ENCODE data around the gene HHEX. TPM values are rescaled to one million over a fixed set of nuclear protein-coding genes. Genes with fewer than 3 reads are reported as not detected.

Gene HHEX
- total and polyA plus RNA-seq, 2 of the 4 experiments (the other 2 are of a cell fraction): 2.3 to 7.7 TPM

DNA sequence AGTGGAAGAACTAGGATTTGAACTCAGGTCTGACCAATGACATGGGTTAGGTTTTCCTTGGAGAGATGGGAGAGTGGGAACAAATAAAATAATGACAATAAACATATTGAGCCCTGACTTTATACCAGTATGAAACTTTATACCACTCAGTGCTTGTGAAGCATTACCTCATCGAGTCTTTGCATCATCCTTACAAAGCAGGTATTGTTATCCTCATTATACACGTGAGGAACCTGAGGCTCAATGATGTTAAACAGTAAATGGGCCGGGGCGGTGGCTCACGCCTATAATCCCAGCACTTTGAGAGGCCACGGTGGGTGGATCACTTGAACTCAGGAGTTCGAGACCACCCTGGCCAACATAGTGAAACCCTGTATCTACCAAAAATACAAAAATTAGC is 47.7 kb downstream of the HHEX start:
- no peak overlapping the region for H2AK9ac ChIP-seq (replicated peaks; ENCODE audit: low read depth, low read length, poor library complexity)
- H3K4ac ChIP-seq (ENCODE audit: low read depth, low read length): no peak overlapping the region
- ATAC-seq (ENCODE audit: low read depth) (no peak), DNase-seq (no peak)
- dilution Hi-C loops (cut with HindIII; ENCODE audit: low sequenced_read_pairs, unreplicated experiment): no loop called here
- ChIA-PET POLR2A (ENCODE audit: unreplicated experiment) (no interaction called here), CTCF (no interaction called here)
- no peaks in the 10 kb centered on the region for H3K36me3 ChIP-seq (ENCODE audit: control insufficient read depth, insufficient read depth, low read length)
- no peak overlapping the region for H2BK20ac ChIP-seq (ENCODE audit: low read depth, low read length)
- no peak overlapping the region for H4K5ac ChIP-seq (ENCODE audit: low read depth, low read length)
- intact Hi-C loops (cut with micrococcal nuclease): no loop called here
- WGBS, 2 experiments (ENCODE audit: extremely low coverage in 2 of 2, insufficient read length in 1 of 2): 85% methylated on average over 2 of the region's 7 CpGs; no CpG with 5 or more reads in 1 of the 2 experiments
- in situ Hi-C loops (cut with MboI; ENCODE audit: low sequenced_read_pairs): no loop called here
- no peak overlapping the region for H2AFZ ChIP-seq (replicated peaks; ENCODE audit: low read length, poor library complexity)
- no peak overlapping the region for H3K4me2 ChIP-seq (ENCODE audit: low read depth, low read length)
- no peak overlapping the region for H3K14ac ChIP-seq (replicated peaks; ENCODE audit: low read depth, low read length)
- no peak overlapping the region for H3K27ac ChIP-seq (ENCODE audit: insufficient read depth, low read length)
- H3K9me3 ChIP-seq (ENCODE audit: control insufficient read depth, insufficient read depth, low read length): no peaks in the 10 kb centered on the region
- H4K20me1 ChIP-seq (ENCODE audit: insufficient read depth, low read length): no peaks in the 10 kb centered on the region
- no peak overlapping the region for H3K23ac ChIP-seq (ENCODE audit: low read depth, low read length)
- no peak overlapping the region for H2BK120ac ChIP-seq (ENCODE audit: low read depth, low read length)
- no peak overlapping the region for H3K9ac ChIP-seq (ENCODE audit: low read depth, low read length)
- H3K4me3 ChIP-seq (ENCODE audit: insufficient read depth, low read depth, low read length): no peak overlapping the region
- H4K8ac ChIP-seq (ENCODE audit: low read depth in 2 of 2, low read length in 2 of 2): no peak overlapping the region
- TF ChIP-seq, protein P1, sequence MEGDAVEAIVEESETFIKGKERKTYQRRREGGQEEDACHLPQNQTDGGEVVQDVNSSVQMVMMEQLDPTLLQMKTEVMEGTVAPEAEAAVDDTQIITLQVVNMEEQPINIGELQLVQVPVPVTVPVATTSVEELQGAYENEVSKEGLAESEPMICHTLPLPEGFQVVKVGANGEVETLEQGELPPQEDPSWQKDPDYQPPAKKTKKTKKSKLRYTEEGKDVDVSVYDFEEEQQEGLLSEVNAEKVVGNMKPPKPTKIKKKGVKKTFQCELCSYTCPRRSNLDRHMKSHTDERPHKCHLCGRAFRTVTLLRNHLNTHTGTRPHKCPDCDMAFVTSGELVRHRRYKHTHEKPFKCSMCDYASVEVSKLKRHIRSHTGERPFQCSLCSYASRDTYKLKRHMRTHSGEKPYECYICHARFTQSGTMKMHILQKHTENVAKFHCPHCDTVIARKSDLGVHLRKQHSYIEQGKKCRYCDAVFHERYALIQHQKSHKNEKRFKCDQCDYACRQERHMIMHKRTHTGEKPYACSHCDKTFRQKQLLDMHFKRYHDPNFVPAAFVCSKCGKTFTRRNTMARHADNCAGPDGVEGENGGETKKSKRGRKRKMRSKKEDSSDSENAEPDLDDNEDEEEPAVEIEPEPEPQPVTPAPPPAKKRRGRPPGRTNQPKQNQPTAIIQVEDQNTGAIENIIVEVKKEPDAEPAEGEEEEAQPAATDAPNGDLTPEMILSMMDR (conservative IDR thresholded peaks at IDR 0.05; ENCODE audit: low read depth, low read length): no peak
- TF ChIP-seq CEBPB (IDR thresholded peaks at IDR 0.05; ENCODE audit: low read depth, low read length) (no peak), CHD1 (IDR thresholded peaks at IDR 0.05; ENCODE audit: low read depth, low read length) (no peak), MAFK (IDR thresholded peaks at IDR 0.05; ENCODE audit: low read depth, low read length) (no peak), RAD21 (IDR thresholded peaks at IDR 0.05; ENCODE audit: low read length) (no peak), NFE2L2 (IDR thresholded peaks at IDR 0.05; ENCODE audit: low read depth, low read length) (no peak), RFX5 (IDR thresholded peaks at IDR 0.05; ENCODE audit: low read depth, low read length) (no peak), MAZ (IDR thresholded peaks at IDR 0.05; ENCODE audit: borderline replicate concordance, low read depth, low read length) (no peak), POLR2A (IDR thresholded peaks at IDR 0.05; ENCODE audit: low read depth, low read length) (no peak)
- no peaks in the 10 kb centered on the region for H3K9me1 ChIP-seq (ENCODE audit: insufficient read depth, low read length)
- peaks cover 3% of the 10 kb centered on the region; the same call in 1 of the 2 replicates for H3K4me1 ChIP-seq (ENCODE audit: control insufficient read depth, insufficient read depth, low read length)
- H4K91ac ChIP-seq (ENCODE audit: insufficient read depth, low read depth, low read length): no peak overlapping the region
- H3K18ac ChIP-seq (ENCODE audit: low read depth, low read length): no peak overlapping the region
- no peak overlapping the region for H2BK5ac ChIP-seq (ENCODE audit: low read depth, low read length, poor library complexity, severe bottlenecking)
- no peak overlapping the region for H2AK5ac ChIP-seq (ENCODE audit: low read depth, low read length)
- H3K56ac ChIP-seq (ENCODE audit: extremely low read depth, insufficient read depth, low read length): no peak overlapping the region
- no peak overlapping the region for H2BK15ac ChIP-seq (ENCODE audit: low read depth, low read length)
- no peaks in the 10 kb centered on the region for H3K79me1 ChIP-seq (ENCODE audit: low read depth in 1 of 2, low read length in 2 of 2)
- BruUV-seq (replicated peaks): no TSS peak
- H3K27me3 ChIP-seq (ENCODE audit: control insufficient read depth, insufficient read depth, low read length): no peaks in the 10 kb centered on the region
